Skeletal muscle satellite cell (primary cell): ENCODE results near the gene CNOT1.
"Not testable (repeated sequence)": the region's sequence is repeated elsewhere in the genome, so short reads cannot be mapped to it uniquely, and the experiment has no call there.

ENCODE experiments used
- H3K27me3 ChIP-seq: 2 replicates; pipeline ENCODE4 v1.7.0; 2013; ENCODE audit warnings: low read length; ENCODE audit not compliant: control insufficient read depth, insufficient read depth
- H3K36me3 ChIP-seq: 2 replicates; pipeline ENCODE4 v1.7.0; 2013; ENCODE audit warnings: mild to moderate bottlenecking, control low read depth, low read length; ENCODE audit not compliant: insufficient read depth
- H3K4me1 ChIP-seq: 2 replicates; pipeline ENCODE4 v1.7.0; 2013; ENCODE audit warnings: low read length; ENCODE audit not compliant: control insufficient read depth, insufficient read depth
- H3K4me2 ChIP-seq: 2 replicates; pipeline ENCODE4 v1.7.0; 2013; ENCODE audit warnings: mild to moderate bottlenecking, low read length
- H3K4me3 ChIP-seq: 2 replicates; pipeline ENCODE4 v1.7.0; 2013; ENCODE audit warnings: low read length
- H3K9ac ChIP-seq: 2 replicates; pipeline ENCODE4 v1.7.0; 2013; ENCODE audit warnings: mild to moderate bottlenecking, low read depth, low read length, moderate library complexity
- H3K9me3 ChIP-seq: replicated peaks from 2 replicates; pipeline ENCODE4 v1.7.0; 2013; ENCODE audit warnings: mild to moderate bottlenecking, control low read depth, low read length

Gene CNOT1

GRCh38 chr16:58637021-58637420 lies 7.4 kb upstream of the CNOT1 start:
- peaks cover 11% of the 10 kb centered on the region for H3K4me1 ChIP-seq
- H3K27me3 ChIP-seq, H3K9me3 ChIP-seq: not testable (repeated sequence)

GRCh38 chr16:58636466-58636865 lies 6.8 kb upstream of the CNOT1 start:
- Histone ChIP-seq H3K4me3 (no peak overlapping the region), H3K36me3 (no peaks in the 10 kb centered on the region), H3K9me3 (no peaks in the 10 kb centered on the region), H3K4me2 (no peak overlapping the region), H3K4me1 (peaks cover 11% of the 10 kb centered on the region), H3K9ac (no peak overlapping the region), H3K27me3 (no peaks in the 10 kb centered on the region)

More at GRCh38 chr16:58637021-58637420, 7.4 kb upstream of the CNOT1 start:
- H3K36me3 ChIP-seq, H3K4me3 ChIP-seq, H3K4me2 ChIP-seq, H3K9ac ChIP-seq: not testable (repeated sequence)

GRCh38 chr16:58635502-58635901 lies 5.9 kb upstream of the CNOT1 start:
- H3K4me3 ChIP-seq: no peak overlapping the region
- H3K9ac ChIP-seq: no peak overlapping the region
- no peaks in the 10 kb centered on the region for H3K36me3 ChIP-seq
- H3K4me2 ChIP-seq: no peak overlapping the region
- no peaks in the 10 kb centered on the region for H3K27me3 ChIP-seq
- H3K4me1 ChIP-seq: peaks cover 11% of the 10 kb centered on the region
- H3K9me3 ChIP-seq: no peaks in the 10 kb centered on the region

- Histone ChIP-seq H3K27me3 (no peaks in the 10 kb centered on the region), H3K36me3 (no peaks in the 10 kb centered on the region), H3K9ac (no peak overlapping the region), H3K4me1 (peaks cover 13% of the 10 kb centered on the region), H3K4me3 (no peak overlapping the region), H3K9me3 (no peaks in the 10 kb centered on the region), H3K4me2 (no peak overlapping the region)
Measured at GRCh38 chr16:58634265-58634802, 4.7 kb upstream of the CNOT1 start.

GRCh38 chr16:58628845-58629732 lies 537 bp downstream of the CNOT1 start:
- H3K4me2 ChIP-seq: peak overlapping the region; percentile 93
- H3K4me1 ChIP-seq: peaks cover 11% of the 10 kb centered on the region
- H3K9me3 ChIP-seq: no peaks in the 10 kb centered on the region
- no peaks in the 10 kb centered on the region for H3K27me3 ChIP-seq
- peak overlapping the region; percentile 96 for H3K9ac ChIP-seq
- H3K36me3 ChIP-seq: peaks cover 5% of the 10 kb centered on the region
- H3K4me3 ChIP-seq: peak overlapping the region; percentile 92

GRCh38 chr16:58624209-58624608 lies 5.4 kb downstream of the CNOT1 start:
- peaks cover 9% of the 10 kb centered on the region for H3K4me1 ChIP-seq
- no peak overlapping the region for H3K4me2 ChIP-seq
- H3K4me3 ChIP-seq: no peak overlapping the region
- H3K27me3 ChIP-seq: no peaks in the 10 kb centered on the region
- no peak overlapping the region for H3K9ac ChIP-seq
- peaks cover 29% of the 10 kb centered on the region for H3K36me3 ChIP-seq
- no peaks in the 10 kb centered on the region for H3K9me3 ChIP-seq

GRCh38 chr16:58620396-58620795 lies 9.2 kb downstream of the CNOT1 start:
- H3K9ac ChIP-seq: no peak overlapping the region
- H3K9me3 ChIP-seq: no peaks in the 10 kb centered on the region
- peaks cover 4% of the 10 kb centered on the region for H3K4me1 ChIP-seq
- no peak overlapping the region for H3K4me3 ChIP-seq
- no peak overlapping the region for H3K4me2 ChIP-seq
- H3K27me3 ChIP-seq: no peaks in the 10 kb centered on the region
- H3K36me3 ChIP-seq: peaks cover 51% of the 10 kb centered on the region

- Histone ChIP-seq H3K36me3 (peaks cover 29% of the 10 kb centered on the region), H3K9ac (no peak overlapping the region), H3K27me3 (no peaks in the 10 kb centered on the region), H3K4me2 (no peak overlapping the region), H3K9me3 (no peaks in the 10 kb centered on the region), H3K4me1 (peaks cover 16% of the 10 kb centered on the region), H3K4me3 (no peak overlapping the region)
Measured at GRCh38 chr16:58615280-58615679, 14.3 kb downstream of the CNOT1 start.

- Histone ChIP-seq H3K36me3 (peaks cover 26% of the 10 kb centered on the region), H3K27me3 (no peaks in the 10 kb centered on the region), H3K4me1 (peaks cover 16% of the 10 kb centered on the region), H3K4me3 (no peak overlapping the region), H3K9ac (no peak overlapping the region), H3K4me2 (no peak overlapping the region), H3K9me3 (no peaks in the 10 kb centered on the region)
Measured at GRCh38 chr16:58614860-58615259, 14.8 kb downstream of the CNOT1 start.

GRCh38 chr16:58614212-58614611 lies 15.4 kb downstream of the CNOT1 start:
- Histone ChIP-seq H3K4me1 (peaks cover 16% of the 10 kb centered on the region), H3K27me3 (no peaks in the 10 kb centered on the region), H3K9me3 (no peaks in the 10 kb centered on the region), H3K36me3 (peaks cover 22% of the 10 kb centered on the region), H3K4me3 (no peak overlapping the region), H3K9ac (no peak overlapping the region), H3K4me2 (peak overlapping the region; percentile 33)

GRCh38 chr16:58612965-58613364 lies 16.7 kb downstream of the CNOT1 start:
- peaks cover 16% of the 10 kb centered on the region for H3K36me3 ChIP-seq
- H3K27me3 ChIP-seq, H3K9ac ChIP-seq, H3K4me3 ChIP-seq, H3K9me3 ChIP-seq, H3K4me2 ChIP-seq: not testable (repeated sequence)
- H3K4me1 ChIP-seq: peaks cover 16% of the 10 kb centered on the region
